LNCaP clone FGC (cell line): ENCODE data around the gene CFAP43.

Experiments
- DNase-seq: peaks from one replicate; pipeline ENCODE4 v3.0.0-alpha.2; 2011; ENCODE audit warnings: low read depth
- H3K4me3 ChIP-seq: 2 replicates; pipeline ENCODE4 v1.5.1; 2011; ENCODE audit warnings: mild to moderate bottlenecking, low read depth, low read length, control low read depth
- CTCF ChIP-seq: IDR thresholded peaks from 2 replicates; pipeline ENCODE4 v1.5.1; 2012; ENCODE audit warnings: mild to moderate bottlenecking; ENCODE audit not compliant: control insufficient read depth, insufficient read depth; ENCODE audit errors: extremely low read depth

CFAP43 gene

GRCh38 chr10:104100795-104101194 lies 131.4 kb downstream of the CFAP43 start:
- no peak for TF ChIP-seq CTCF
- DNase-seq: no peak

GRCh38 chr10:104099941-104100340 lies 132.2 kb downstream of the CFAP43 start:
- no peak for DNase-seq
- H3K4me3 ChIP-seq: no peak overlapping the region
- no peak for TF ChIP-seq CTCF

More at GRCh38 chr10:104100795-104101194, 131.4 kb downstream of the CFAP43 start:
- H3K4me3 ChIP-seq: no peak overlapping the region

- H3K4me3 ChIP-seq: no peak overlapping the region
- TF ChIP-seq CTCF: no peak
- no peak for DNase-seq
Observed at GRCh38 chr10:104099269-104099668, 132.9 kb downstream of the CFAP43 start.

GRCh38 chr10:104098358-104098925 lies 133.7 kb downstream of the CFAP43 start:
- DNase-seq: no peak
- no peak overlapping the region for H3K4me3 ChIP-seq
- TF ChIP-seq CTCF: no peak

GRCh38 chr10:104096692-104097091 lies 135.5 kb downstream of the CFAP43 start:
- TF ChIP-seq CTCF: no peak
- no peak overlapping the region for H3K4me3 ChIP-seq
- no peak for DNase-seq

- H3K4me3 ChIP-seq: no peak overlapping the region
- no peak for DNase-seq
- TF ChIP-seq CTCF: no peak
Observed at GRCh38 chr10:104092749-104093148, 139.4 kb downstream of the CFAP43 start.

GRCh38 chr10:104090611-104091010 lies 141.6 kb downstream of the CFAP43 start:
- no peak for DNase-seq
- TF ChIP-seq CTCF: no peak
- no peak overlapping the region for H3K4me3 ChIP-seq
